Kidney (tissue), 14 donors: ENCODE measurements around the gene GPRASP3. TPM values are rescaled to one million over a fixed set of nuclear protein-coding genes. Genes with fewer than 3 reads are reported as not detected.

ENCODE experiments used
- DNase-seq, 5 donors: peaks; one replicate each; pipeline ENCODE4 v3.0.0-alpha.2; 2013 to 2020
- FAIRE-seq: peaks from 2 replicates; lab custom pipeline; 2012; peaks lifted over from hg19 to GRCh38; lab: Jason Lieb, UNC
- H3K27ac ChIP-seq, 2 donors: one replicate each; pipeline ENCODE4 v1.7.0; 2013; ENCODE audit warnings: low read depth in 2 of 2, low read length in 2 of 2, inconsistent platforms in 1 of 2
- H3K27me3 ChIP-seq: one replicate; pipeline ENCODE4 v1.7.1; 2013; ENCODE audit warnings: low read length, inconsistent platforms; ENCODE audit not compliant: control insufficient read depth, insufficient read depth
- H3K36me3 ChIP-seq, 3 donors: one replicate each; pipeline versions ENCODE4 v1.7.0 to v1.7.1; 2013; ENCODE audit warnings: low read length in 3 of 3, control low read depth in 1 of 3, inconsistent platforms in 1 of 3; ENCODE audit not compliant: insufficient read depth in 3 of 3, control insufficient read depth in 2 of 3
- H3K4me1 ChIP-seq, 3 donors: one replicate each; pipeline versions ENCODE4 v1.7.0 to v1.7.1; 2013; ENCODE audit warnings: low read length in 3 of 3, inconsistent platforms in 1 of 3, low read depth in 1 of 3; ENCODE audit not compliant: control insufficient read depth in 2 of 3, insufficient read depth in 2 of 3
- H3K4me3 ChIP-seq, 3 donors: one replicate each; pipeline versions ENCODE4 v1.7.0 to v1.8.1; 2013; ENCODE audit warnings: low read length in 3 of 3, control low read depth in 1 of 3, inconsistent platforms in 1 of 3
- H3K9ac ChIP-seq, 3 donors: one replicate each; pipeline versions ENCODE4 v1.7.0 to v1.7.1; 2013; ENCODE audit warnings: low read length in 3 of 3, control low read depth in 1 of 3, inconsistent platforms in 1 of 3
- H3K9me3 ChIP-seq, 3 donors: one replicate each; pipeline versions ENCODE4 v1.7.0 to v1.7.1; 2013; ENCODE audit warnings: low read length in 3 of 3, control low read depth in 1 of 3, inconsistent platforms in 1 of 3; ENCODE audit not compliant: control insufficient read depth in 2 of 3, insufficient read depth in 1 of 3
- intact Hi-C: fragments of 100-400 bp; cut with DNase I; formaldehyde crosslinking; loops from one replicate; pipeline ENCODE4 v1.11.1; 2022
- polyA plus RNA-seq: library from polyadenylated mRNA; stranded (reverse); fragments of 350-450 nt; fragmentation: Illumina TruSeq; extraction: RNeasy Lipid Tissue Mini Kit (QIAGEN cat#74804); gene quantifications from one replicate; pipeline ENCODE4 v1.2.3, GENCODE V29; 2014; ENCODE audit warnings: low read depth, low replicate concordance; ENCODE audit not compliant: insufficient read depth
- total RNA-seq: library from RNA; stranded (reverse); fragmentation: NEBNext Ultra II Directional; extraction: Animal tissue kit (Norgen Biotek cat#: 25700); gene quantifications from one replicate; pipeline ENCODE4 v1.2.1, GENCODE V29; 2021
- TF ChIP-seq, protein P1 (sequence below): IDR thresholded peaks from 3 replicates; pipeline ENCODE4 v1.5.1; 2012; ENCODE audit warnings: mild to moderate bottlenecking, moderate library complexity, borderline replicate concordance; ENCODE audit not compliant: insufficient read depth; ENCODE audit errors: extremely low read depth
- donor health status: control.
- donor health status: control.
- donor health status: control.
- donor health status: control.
- donor health status: control.
- donor health status: DM: yes; HTN: yes; CAD: no.
- donor health status: Normal renal cell carcinoma (clear cell type).

The GPRASP3 gene
- total and polyA plus RNA-seq, 2 donors from 2014 or later = 4.3 to 4.5 TPM

DNA sequence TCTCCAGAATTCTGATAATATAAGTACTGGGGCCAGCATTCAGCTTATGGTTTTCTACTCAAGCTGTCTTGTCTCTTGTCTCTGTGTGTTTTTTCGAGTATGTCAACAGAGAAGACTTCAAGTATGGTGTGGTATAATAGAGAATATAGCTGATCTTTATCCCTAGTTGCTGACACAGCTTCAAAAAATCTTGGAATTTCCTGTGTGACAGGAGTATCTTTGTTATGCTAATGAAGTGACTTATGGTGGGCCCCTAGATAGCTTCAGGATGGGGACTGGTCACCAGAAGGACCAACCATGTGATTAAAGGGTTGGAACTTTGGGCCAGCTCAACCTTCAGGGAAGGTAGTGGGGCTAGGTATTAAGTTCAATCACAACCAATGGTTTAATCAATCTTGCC is 2.9 kb downstream of the GPRASP3 start:
- no peak for FAIRE-seq
- Histone ChIP-seq H3K4me3 (no peak overlapping the region), H3K4me1 (peaks cover 0 to 6% (median 0%) of the 10 kb centered on the region in 3 donors), H3K9ac (no peak overlapping the region), H3K9me3 (no peaks in the 10 kb centered on the region), H3K27ac (no peak overlapping the region), H3K27me3 (no peaks in the 10 kb centered on the region), H3K36me3 (no peaks in the 10 kb centered on the region)
- no peak for DNase-seq
- intact Hi-C loops = no loop called here
- TF ChIP-seq, protein P1, sequence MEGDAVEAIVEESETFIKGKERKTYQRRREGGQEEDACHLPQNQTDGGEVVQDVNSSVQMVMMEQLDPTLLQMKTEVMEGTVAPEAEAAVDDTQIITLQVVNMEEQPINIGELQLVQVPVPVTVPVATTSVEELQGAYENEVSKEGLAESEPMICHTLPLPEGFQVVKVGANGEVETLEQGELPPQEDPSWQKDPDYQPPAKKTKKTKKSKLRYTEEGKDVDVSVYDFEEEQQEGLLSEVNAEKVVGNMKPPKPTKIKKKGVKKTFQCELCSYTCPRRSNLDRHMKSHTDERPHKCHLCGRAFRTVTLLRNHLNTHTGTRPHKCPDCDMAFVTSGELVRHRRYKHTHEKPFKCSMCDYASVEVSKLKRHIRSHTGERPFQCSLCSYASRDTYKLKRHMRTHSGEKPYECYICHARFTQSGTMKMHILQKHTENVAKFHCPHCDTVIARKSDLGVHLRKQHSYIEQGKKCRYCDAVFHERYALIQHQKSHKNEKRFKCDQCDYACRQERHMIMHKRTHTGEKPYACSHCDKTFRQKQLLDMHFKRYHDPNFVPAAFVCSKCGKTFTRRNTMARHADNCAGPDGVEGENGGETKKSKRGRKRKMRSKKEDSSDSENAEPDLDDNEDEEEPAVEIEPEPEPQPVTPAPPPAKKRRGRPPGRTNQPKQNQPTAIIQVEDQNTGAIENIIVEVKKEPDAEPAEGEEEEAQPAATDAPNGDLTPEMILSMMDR = no peak

DNA sequence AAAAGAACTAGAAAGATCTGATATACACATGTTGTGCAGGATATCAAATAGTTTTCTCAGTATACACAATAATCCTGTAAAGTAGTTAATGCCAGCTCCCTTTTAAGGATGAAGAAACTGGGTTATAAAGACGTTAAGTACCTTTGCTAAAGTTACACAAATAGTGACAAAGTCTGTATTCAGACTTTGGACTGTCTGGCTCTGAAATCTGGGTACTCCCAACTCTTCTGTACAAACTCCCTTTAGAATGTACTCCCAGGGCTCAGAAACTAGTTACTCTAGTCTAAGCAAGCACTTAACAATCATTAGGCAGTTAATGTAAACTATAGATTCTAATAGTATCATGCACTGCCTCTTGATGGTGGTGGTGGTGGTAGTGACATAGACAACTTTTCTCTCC is 7.2 kb downstream of the GPRASP3 start:
- H3K27me3 ChIP-seq = no peaks in the 10 kb centered on the region
- TF ChIP-seq, protein P1 = no peak
- DNase-seq (no peak), FAIRE-seq (no peak)
- no peak overlapping the region for H3K27ac ChIP-seq
- no peaks in the 10 kb centered on the region for H3K9me3 ChIP-seq
- H3K9ac ChIP-seq = no peak overlapping the region
- no peak overlapping the region for H3K4me3 ChIP-seq
- H3K4me1 ChIP-seq = no peaks in the 10 kb centered on the region
- no peaks in the 10 kb centered on the region for H3K36me3 ChIP-seq
- intact Hi-C loops = no loop called here

DNA sequence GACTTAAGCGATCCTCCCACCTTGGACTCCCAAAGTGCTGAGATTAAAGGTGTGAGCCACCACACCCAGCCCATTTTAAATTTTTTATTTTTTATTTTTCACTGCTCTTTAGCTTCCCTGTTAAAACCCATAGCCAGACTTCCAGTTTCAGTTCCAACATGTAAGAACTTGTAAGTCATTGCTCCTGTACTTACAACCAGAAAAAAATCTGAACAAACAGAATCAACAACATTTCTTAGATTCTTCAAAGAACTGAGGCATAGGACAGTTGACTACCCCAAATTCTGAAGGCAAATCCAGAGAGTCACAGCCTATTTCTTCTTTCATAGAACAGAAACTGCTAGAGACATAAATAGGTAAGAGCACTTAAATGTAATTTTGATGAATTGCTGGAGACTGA is 8.1 kb downstream of the GPRASP3 start:
- Histone ChIP-seq H3K36me3 (no peaks in the 10 kb centered on the region), H3K4me1 (no peaks in the 10 kb centered on the region), H3K9ac (no peak overlapping the region), H3K27ac (no peak overlapping the region), H3K4me3 (no peak overlapping the region), H3K27me3 (no peaks in the 10 kb centered on the region), H3K9me3 (no peaks in the 10 kb centered on the region)
- no peak for FAIRE-seq
- TF ChIP-seq, protein P1 = no peak
- intact Hi-C loops = no loop called here
- DNase-seq = no peak

DNA sequence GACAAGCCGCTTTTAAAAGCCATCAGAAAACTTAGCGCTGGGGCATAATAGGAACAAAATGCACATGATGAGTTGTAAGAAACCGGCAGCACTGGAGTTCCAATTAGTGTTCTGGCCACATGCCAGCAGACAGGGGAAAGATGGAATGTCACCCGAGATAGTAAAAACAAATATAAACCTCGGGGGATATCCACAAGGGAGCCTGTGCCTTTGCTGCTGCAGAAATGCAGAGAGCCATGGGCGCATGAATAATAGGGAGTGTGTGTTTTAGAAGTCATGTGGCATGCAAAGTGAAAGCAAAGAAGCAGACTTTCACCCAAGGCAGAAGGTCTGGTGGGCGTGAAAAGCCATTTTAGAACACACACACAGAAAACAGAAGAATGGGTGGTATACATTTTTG is 19.1 kb downstream of the GPRASP3 start:
- no peak overlapping the region for H3K9ac ChIP-seq
- FAIRE-seq (no peak), DNase-seq (peak in 2 of 5 donors; percentile 15 to 26)
- H3K4me1 ChIP-seq = no peaks in the 10 kb centered on the region
- H3K36me3 ChIP-seq = no peaks in the 10 kb centered on the region
- intact Hi-C loops = no loop called here
- H3K27ac ChIP-seq = no peak overlapping the region
- H3K27me3 ChIP-seq = no peaks in the 10 kb centered on the region
- H3K4me3 ChIP-seq = no peak overlapping the region
- H3K9me3 ChIP-seq = no peaks in the 10 kb centered on the region
- TF ChIP-seq, protein P1 = no peak
